ENCODE measurements around the gene SIRT7.

DNA sequence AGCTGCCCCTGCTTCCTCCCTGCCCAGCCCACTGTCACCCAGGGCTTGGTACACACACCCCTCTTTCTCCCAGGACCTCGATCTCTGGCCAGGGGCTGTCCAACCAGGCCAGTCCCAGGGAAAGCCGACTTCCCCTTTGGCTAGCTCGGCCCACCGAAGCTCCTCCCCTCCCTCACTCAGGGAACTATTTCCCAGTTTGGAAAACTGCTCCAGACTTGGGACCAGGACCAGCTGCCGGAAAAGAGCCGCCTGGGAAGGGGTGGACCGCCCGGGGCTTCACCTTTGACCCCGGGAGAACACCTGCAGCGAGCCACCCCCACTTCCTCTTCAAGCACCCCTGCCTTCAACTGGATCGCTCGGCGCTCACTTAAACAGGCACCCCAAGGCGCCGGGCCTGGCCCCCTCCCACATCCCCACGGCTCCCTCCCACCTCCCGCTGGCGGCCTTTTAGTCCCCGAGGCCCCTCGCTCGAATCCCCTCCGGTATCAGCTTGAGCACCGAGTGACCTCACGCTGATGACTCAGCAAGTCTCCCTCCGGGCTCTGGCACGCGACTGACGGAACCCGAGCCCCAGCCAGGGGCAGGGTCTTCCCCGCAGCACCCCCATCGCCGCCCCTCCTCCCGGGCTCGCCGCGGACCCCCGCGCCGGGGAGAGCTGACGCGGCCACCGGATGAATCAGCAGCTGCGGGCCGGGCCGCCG, 8.6 kb upstream of the SIRT7 start:
- TF ChIP-seq, protein P1, sequence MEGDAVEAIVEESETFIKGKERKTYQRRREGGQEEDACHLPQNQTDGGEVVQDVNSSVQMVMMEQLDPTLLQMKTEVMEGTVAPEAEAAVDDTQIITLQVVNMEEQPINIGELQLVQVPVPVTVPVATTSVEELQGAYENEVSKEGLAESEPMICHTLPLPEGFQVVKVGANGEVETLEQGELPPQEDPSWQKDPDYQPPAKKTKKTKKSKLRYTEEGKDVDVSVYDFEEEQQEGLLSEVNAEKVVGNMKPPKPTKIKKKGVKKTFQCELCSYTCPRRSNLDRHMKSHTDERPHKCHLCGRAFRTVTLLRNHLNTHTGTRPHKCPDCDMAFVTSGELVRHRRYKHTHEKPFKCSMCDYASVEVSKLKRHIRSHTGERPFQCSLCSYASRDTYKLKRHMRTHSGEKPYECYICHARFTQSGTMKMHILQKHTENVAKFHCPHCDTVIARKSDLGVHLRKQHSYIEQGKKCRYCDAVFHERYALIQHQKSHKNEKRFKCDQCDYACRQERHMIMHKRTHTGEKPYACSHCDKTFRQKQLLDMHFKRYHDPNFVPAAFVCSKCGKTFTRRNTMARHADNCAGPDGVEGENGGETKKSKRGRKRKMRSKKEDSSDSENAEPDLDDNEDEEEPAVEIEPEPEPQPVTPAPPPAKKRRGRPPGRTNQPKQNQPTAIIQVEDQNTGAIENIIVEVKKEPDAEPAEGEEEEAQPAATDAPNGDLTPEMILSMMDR (IDR thresholded peaks at IDR 0.05), result peak in 1 of 6 experiments; percentile 8
- TF ChIP-seq POLR2A (IDR thresholded peaks at IDR 0.05), result peak; percentile 32 to 65

Measured in adrenal gland (tissue), 5 donors.